Loucy (cell line): Measurements from ENCODE around the gene THPO.

Experiments used
- H2AFZ ChIP-seq: fragments of 200-600 bp; sonication (generic); 2 replicates; pipeline ENCODE4 v1.6.0; 2016; ENCODE audit warnings: antibody characterized with exemption, mild to moderate bottlenecking, low read length, moderate library complexity
- H3F3A ChIP-seq: fragments of 200-600 bp; 2 replicates; pipeline ENCODE4 v1.6.0; 2016; ENCODE audit warnings: antibody characterized with exemption, low read depth, mild to moderate bottlenecking
- H3K27me3 ChIP-seq: fragments of 200-600 bp; sonication (generic); 2 replicates; pipeline ENCODE4 v1.6.1; 2014; ENCODE audit warnings: low read length, mild to moderate bottlenecking; ENCODE audit not compliant: insufficient read depth, poor library complexity, severe bottlenecking
- H3K36me3 ChIP-seq: fragments of 200-600 bp; sonication (generic); 2 replicates; pipeline ENCODE4 v1.6.1; 2016; ENCODE audit warnings: low read length; ENCODE audit not compliant: insufficient read depth
- H3K4me1 ChIP-seq: fragments of 200-600 bp; sonication (generic); 2 replicates; pipeline ENCODE4 v1.5.1; 2014; ENCODE audit warnings: low read length, mild to moderate bottlenecking; ENCODE audit not compliant: insufficient read depth, poor library complexity, severe bottlenecking
- H3K4me2 ChIP-seq: fragments of 200-600 bp; sonication (generic); 2 replicates; pipeline ENCODE4 v1.6.0; 2014; ENCODE audit warnings: antibody characterized with exemption, low read length, low read depth, mild to moderate bottlenecking; ENCODE audit not compliant: poor library complexity, severe bottlenecking
- H3K4me3 ChIP-seq: fragments of 200-600 bp; sonication (generic); 2 replicates; pipeline ENCODE4 v1.5.1; 2014; ENCODE audit warnings: low read length, mild to moderate bottlenecking, mixed read lengths; ENCODE audit not compliant: poor library complexity, severe bottlenecking
- H3K79me2 ChIP-seq: fragments of 200-600 bp; sonication (generic); 2 replicates; pipeline ENCODE4 v1.6.1; 2014; ENCODE audit warnings: low read length; ENCODE audit not compliant: insufficient read depth
- H3K9ac ChIP-seq: fragments of 200-600 bp; sonication (generic); 2 replicates; pipeline ENCODE4 v1.6.0; 2014; ENCODE audit warnings: mild to moderate bottlenecking, low read depth, low read length, moderate library complexity; ENCODE audit not compliant: poor library complexity, severe bottlenecking
- H3K9me2 ChIP-seq: fragments of 200-600 bp; sonication (generic); replicated peaks from 2 replicates; pipeline ENCODE4 v1.6.1; 2016; ENCODE audit warnings: low read depth, low read length, mixed read lengths
- H3K9me3 ChIP-seq: fragments of 200-600 bp; sonication (generic); 2 replicates; pipeline ENCODE4 v1.6.1; 2014; ENCODE audit warnings: mild to moderate bottlenecking, antibody characterized with exemption, low read length, low read depth; ENCODE audit not compliant: insufficient read depth
- H4K20me1 ChIP-seq: fragments of 200-600 bp; sonication (generic); 2 replicates; pipeline ENCODE4 v1.6.0; 2014; ENCODE audit warnings: antibody characterized with exemption, low read length, mild to moderate bottlenecking; ENCODE audit not compliant: insufficient read depth, poor library complexity, severe bottlenecking
- CTCF ChIP-seq: fragments of 200-600 bp; sonication (generic); conservative IDR thresholded peaks from 2 replicates; pipeline ENCODE4 v1.5.1; 2014; ENCODE audit warnings: mild to moderate bottlenecking, antibody characterized with exemption, low read length
- EZH2phosphoT487 ChIP-seq: fragments of 200-600 bp; IDR thresholded peaks from 2 replicates; pipeline ENCODE4 v1.6.1; 2018; ENCODE audit warnings: antibody characterized with exemption, mild to moderate bottlenecking, moderate library complexity, borderline replicate concordance

THPO gene

GRCh38 chr3:184366619-184367289 is 11.3 kb downstream of the THPO start:
- H3K36me3 ChIP-seq: peaks cover 17% of the 10 kb centered on the region; the same call in 1 of the 2 replicates
- peaks cover 15% of the 10 kb centered on the region for H4K20me1 ChIP-seq

GRCh38 chr3:184362668-184363546 is 15.1 kb downstream of the THPO start:
- H3F3A ChIP-seq: no peaks in the 10 kb centered on the region
- H3K36me3 ChIP-seq: peaks cover 8% of the 10 kb centered on the region; the same call in 1 of the 2 replicates
- no peaks in the 10 kb centered on the region for H3K9me2 ChIP-seq
- H3K27me3 ChIP-seq: no peaks in the 10 kb centered on the region
- peak overlapping the region; percentile 85 for H3K4me3 ChIP-seq
- no peaks in the 10 kb centered on the region for H3K9me3 ChIP-seq
- H4K20me1 ChIP-seq: peaks cover 15% of the 10 kb centered on the region
- H3K4me2 ChIP-seq: peak overlapping the region; percentile 81
- H3K79me2 ChIP-seq: peaks cover 43% of the 10 kb centered on the region
- H3K9ac ChIP-seq: peak overlapping the region; percentile 91
- H3K4me1 ChIP-seq: peaks cover 26% of the 10 kb centered on the region
- H2AFZ ChIP-seq: peak overlapping the region; percentile 90
- TF ChIP-seq EZH2phosphoT487 (no peak), CTCF (peak; percentile 64)

More at GRCh38 chr3:184366619-184367289, 11.3 kb downstream of the THPO start:
- Histone ChIP-seq H3K4me1 (peaks cover 19% of the 10 kb centered on the region), H3K4me2 (peak overlapping the region; percentile 45), H3K9me2 (no peaks in the 10 kb centered on the region), H3K4me3 (peak overlapping the region; percentile 27), H3K9ac (no peak overlapping the region), H3K79me2 (peaks cover 34% of the 10 kb centered on the region), H3F3A (no peaks in the 10 kb centered on the region), H3K27me3 (no peaks in the 10 kb centered on the region), H2AFZ (no peak overlapping the region), H3K9me3 (no peaks in the 10 kb centered on the region)
- TF ChIP-seq CTCF: no peak
- no peak for TF ChIP-seq EZH2phosphoT487

- Histone ChIP-seq H2AFZ (peak overlapping the region; percentile 90), H3K27me3 (no peaks in the 10 kb centered on the region), H3K9me3 (no peaks in the 10 kb centered on the region), H3K4me1 (peaks cover 26% of the 10 kb centered on the region), H3K9me2 (no peaks in the 10 kb centered on the region), H3K36me3 (peaks cover 4% of the 10 kb centered on the region; the same call in 1 of the 2 replicates), H3F3A (no peaks in the 10 kb centered on the region), H3K79me2 (peaks cover 43% of the 10 kb centered on the region), H3K4me2 (peak overlapping the region; percentile 73), H3K9ac (peak overlapping the region; percentile 91), H3K4me3 (peak overlapping the region; percentile 85), H4K20me1 (peaks cover 15% of the 10 kb centered on the region)
- TF ChIP-seq EZH2phosphoT487 (no peak), CTCF (no peak)
Measured at GRCh38 chr3:184361932-184362667, 15.9 kb downstream of the THPO start.
